HEK293 (cell line): ENCODE measurements around the gene CSTPP1.

ENCODE experiments used
- TCF7L2 ChIP-seq: IDR thresholded peaks from 2 replicates; pipeline ENCODE4 v1.6.1; 2011; ENCODE audit warnings: low read depth, mild to moderate bottlenecking, inconsistent platforms, low read length, moderate library complexity, borderline replicate concordance
- ZFHX2 ChIP-seq: fragments of 450-650 bp; formaldehyde crosslinking; conservative IDR thresholded peaks from 2 replicates; pipeline ENCODE4 v1.5.1; 2016; ENCODE audit warnings: missing biosample characterization, missing genetic modification characterization
- ZNF121 ChIP-seq: fragments of 450-650 bp; formaldehyde crosslinking; IDR thresholded peaks from 2 replicates; pipeline ENCODE4 v1.5.1; 2016; ENCODE audit warnings: missing biosample characterization, missing genetic modification characterization
- ZNF138 ChIP-seq: fragments of 450-650 bp; formaldehyde crosslinking; IDR thresholded peaks from 2 replicates; pipeline ENCODE4 v1.5.1; 2016; ENCODE audit warnings: missing biosample characterization, missing genetic modification characterization, borderline replicate concordance
- ZNF2 ChIP-seq: fragments of 450-650 bp; formaldehyde crosslinking; IDR thresholded peaks from 2 replicates; pipeline ENCODE4 v1.5.1; 2016; ENCODE audit warnings: missing biosample characterization, missing genetic modification characterization
- ZNF24 ChIP-seq: fragments of 450-650 bp; formaldehyde crosslinking; IDR thresholded peaks from 2 replicates; pipeline ENCODE4 v1.5.1; 2016; ENCODE audit warnings: missing biosample characterization, missing genetic modification characterization
- ZNF248 ChIP-seq: fragments of 450-650 bp; formaldehyde crosslinking; IDR thresholded peaks from 2 replicates; pipeline ENCODE4 v1.5.1; 2017; ENCODE audit warnings: missing biosample characterization, missing genetic modification characterization
- ZNF274 ChIP-seq, 2 experiments: fragments of 200-500 bp in 1 of 2; fragments of 450-650 bp in 1 of 2; sonication (Bioruptor generic) in 1 of 2; formaldehyde crosslinking in 1 of 2; IDR thresholded peaks; 2 replicates each; pipeline versions ENCODE4 v1.5.1 to v1.6.1; 2014 to 2016; ENCODE audit warnings: borderline replicate concordance in 1 of 2, inconsistent platforms in 1 of 2, low read length in 1 of 2, missing biosample characterization in 1 of 2, missing genetic modification characterization in 1 of 2
- ZNF658 ChIP-seq: fragments of 450-650 bp; formaldehyde crosslinking; IDR thresholded peaks from 2 replicates; pipeline ENCODE4; 2016; ENCODE audit warnings: missing biosample characterization, missing genetic modification characterization
- ZNF777 ChIP-seq: fragments of 450-650 bp; formaldehyde crosslinking; IDR thresholded peaks from 2 replicates; pipeline ENCODE4 v1.5.1; 2017; ENCODE audit warnings: missing biosample characterization, missing genetic modification characterization, borderline replicate concordance
- TF ChIP-seq, protein P1 (sequence below): fragments of 450-650 bp; formaldehyde crosslinking; IDR thresholded peaks from 2 replicates; pipeline ENCODE4 v1.5.1; 2016; ENCODE audit warnings: missing biosample characterization, missing genetic modification characterization
- TF ChIP-seq, protein P2 (sequence below): fragments of 450-650 bp; formaldehyde crosslinking; IDR thresholded peaks from 2 replicates; pipeline ENCODE4 v1.5.1; 2016; ENCODE audit warnings: missing biosample characterization, missing genetic modification characterization
- TF ChIP-seq, protein P3 (sequence below): fragments of 450-650 bp; formaldehyde crosslinking; IDR thresholded peaks from 2 replicates; pipeline ENCODE4 v1.5.1; 2016; ENCODE audit warnings: missing biosample characterization, missing genetic modification characterization

GRCh38 chr11:46905806-46906205, 30.8 kb upstream of the CSTPP1 start:
- TF ChIP-seq ZNF24 (tag by site-specific recombination) (no peak), TCF7L2 (no peak), ZNF121 (tag by site-specific recombination) (no peak), ZNF248 (no peak), ZNF658 (tag by site-specific recombination) (no peak), ZNF274 (IDR thresholded peaks at IDR 0.05; ENCODE audit: low read length) (no peak), ZNF274 (tag by site-specific recombination; IDR thresholded peaks at IDR 0.05; ENCODE audit: borderline replicate concordance) (no peak), ZNF2 (no peak), ZNF138 (no peak), ZNF777 (tag by site-specific recombination) (no peak), ZFHX2 (tag by site-specific recombination) (no peak)
- TF ChIP-seq, protein P1, sequence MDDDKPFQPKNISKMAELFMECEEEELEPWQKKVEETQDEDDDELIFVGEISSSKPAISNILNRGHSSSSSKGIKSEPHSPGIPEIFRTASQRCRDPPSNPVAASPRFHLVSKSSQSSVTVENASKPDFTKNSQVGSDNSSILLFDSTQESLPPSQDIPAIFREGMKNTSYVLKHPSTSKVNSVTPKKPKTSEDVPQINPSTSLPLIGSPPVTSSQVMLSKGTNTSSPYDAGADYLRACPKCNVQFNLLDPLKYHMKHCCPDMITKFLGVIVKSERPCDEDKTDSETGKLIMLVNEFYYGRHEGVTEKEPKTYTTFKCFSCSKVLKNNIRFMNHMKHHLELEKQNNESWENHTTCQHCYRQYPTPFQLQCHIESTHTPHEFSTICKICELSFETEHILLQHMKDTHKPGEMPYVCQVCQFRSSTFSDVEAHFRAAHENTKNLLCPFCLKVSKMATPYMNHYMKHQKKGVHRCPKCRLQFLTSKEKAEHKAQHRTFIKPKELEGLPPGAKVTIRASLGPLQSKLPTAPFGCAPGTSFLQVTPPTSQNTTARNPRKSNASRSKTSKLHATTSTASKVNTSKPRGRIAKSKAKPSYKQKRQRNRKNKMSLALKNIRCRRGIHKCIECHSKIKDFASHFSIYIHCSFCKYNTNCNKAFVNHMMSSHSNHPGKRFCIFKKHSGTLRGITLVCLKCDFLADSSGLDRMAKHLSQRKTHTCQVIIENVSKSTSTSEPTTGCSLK (tag by site-specific recombination), result no peak
- TF ChIP-seq, protein P2, sequence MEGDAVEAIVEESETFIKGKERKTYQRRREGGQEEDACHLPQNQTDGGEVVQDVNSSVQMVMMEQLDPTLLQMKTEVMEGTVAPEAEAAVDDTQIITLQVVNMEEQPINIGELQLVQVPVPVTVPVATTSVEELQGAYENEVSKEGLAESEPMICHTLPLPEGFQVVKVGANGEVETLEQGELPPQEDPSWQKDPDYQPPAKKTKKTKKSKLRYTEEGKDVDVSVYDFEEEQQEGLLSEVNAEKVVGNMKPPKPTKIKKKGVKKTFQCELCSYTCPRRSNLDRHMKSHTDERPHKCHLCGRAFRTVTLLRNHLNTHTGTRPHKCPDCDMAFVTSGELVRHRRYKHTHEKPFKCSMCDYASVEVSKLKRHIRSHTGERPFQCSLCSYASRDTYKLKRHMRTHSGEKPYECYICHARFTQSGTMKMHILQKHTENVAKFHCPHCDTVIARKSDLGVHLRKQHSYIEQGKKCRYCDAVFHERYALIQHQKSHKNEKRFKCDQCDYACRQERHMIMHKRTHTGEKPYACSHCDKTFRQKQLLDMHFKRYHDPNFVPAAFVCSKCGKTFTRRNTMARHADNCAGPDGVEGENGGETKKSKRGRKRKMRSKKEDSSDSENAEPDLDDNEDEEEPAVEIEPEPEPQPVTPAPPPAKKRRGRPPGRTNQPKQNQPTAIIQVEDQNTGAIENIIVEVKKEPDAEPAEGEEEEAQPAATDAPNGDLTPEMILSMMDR (tag by site-specific recombination), result no peak
- TF ChIP-seq, protein P3, sequence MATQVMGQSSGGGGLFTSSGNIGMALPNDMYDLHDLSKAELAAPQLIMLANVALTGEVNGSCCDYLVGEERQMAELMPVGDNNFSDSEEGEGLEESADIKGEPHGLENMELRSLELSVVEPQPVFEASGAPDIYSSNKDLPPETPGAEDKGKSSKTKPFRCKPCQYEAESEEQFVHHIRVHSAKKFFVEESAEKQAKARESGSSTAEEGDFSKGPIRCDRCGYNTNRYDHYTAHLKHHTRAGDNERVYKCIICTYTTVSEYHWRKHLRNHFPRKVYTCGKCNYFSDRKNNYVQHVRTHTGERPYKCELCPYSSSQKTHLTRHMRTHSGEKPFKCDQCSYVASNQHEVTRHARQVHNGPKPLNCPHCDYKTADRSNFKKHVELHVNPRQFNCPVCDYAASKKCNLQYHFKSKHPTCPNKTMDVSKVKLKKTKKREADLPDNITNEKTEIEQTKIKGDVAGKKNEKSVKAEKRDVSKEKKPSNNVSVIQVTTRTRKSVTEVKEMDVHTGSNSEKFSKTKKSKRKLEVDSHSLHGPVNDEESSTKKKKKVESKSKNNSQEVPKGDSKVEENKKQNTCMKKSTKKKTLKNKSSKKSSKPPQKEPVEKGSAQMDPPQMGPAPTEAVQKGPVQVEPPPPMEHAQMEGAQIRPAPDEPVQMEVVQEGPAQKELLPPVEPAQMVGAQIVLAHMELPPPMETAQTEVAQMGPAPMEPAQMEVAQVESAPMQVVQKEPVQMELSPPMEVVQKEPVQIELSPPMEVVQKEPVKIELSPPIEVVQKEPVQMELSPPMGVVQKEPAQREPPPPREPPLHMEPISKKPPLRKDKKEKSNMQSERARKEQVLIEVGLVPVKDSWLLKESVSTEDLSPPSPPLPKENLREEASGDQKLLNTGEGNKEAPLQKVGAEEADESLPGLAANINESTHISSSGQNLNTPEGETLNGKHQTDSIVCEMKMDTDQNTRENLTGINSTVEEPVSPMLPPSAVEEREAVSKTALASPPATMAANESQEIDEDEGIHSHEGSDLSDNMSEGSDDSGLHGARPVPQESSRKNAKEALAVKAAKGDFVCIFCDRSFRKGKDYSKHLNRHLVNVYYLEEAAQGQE (tag by site-specific recombination), result no peak
